GM19467 (cell line): Measurements from ENCODE around the gene CARD9.
A peak's percentile ranks its signal among the peaks of the same experiment; 100 is the strongest.

Experiments used
- ATAC-seq: cut with Tn5 transposase; IDR thresholded peaks from one replicate; pipeline ENCODE4 v1.9.1; 2021; ENCODE audit warnings: mild to moderate bottlenecking, moderate library complexity; ENCODE audit not compliant: unreplicated experiment

The CARD9 gene

GRCh38 chr9:136401173-136401922 is 27.9 kb upstream of the CARD9 start:
- ATAC-seq, result no peak

- ATAC-seq, result peak; percentile 74
These were observed 26.8 kb upstream of the CARD9 start, which contains the start of gene SNAPC4 for GRCh38 chr9:136400038-136400834. Gene SNAPC4 (minus strand): TSS chr9:136400170. CDS start chr9:136398428, 1,742 bp downstream.

- peak; percentile 21 for ATAC-seq
These were observed 25.9 kb upstream of the CARD9 start for GRCh38 chr9:136399176-136400037.

GRCh38 chr9:136398286-136398685 is 24.8 kb upstream of the CARD9 start:
- no peak for ATAC-seq

GRCh38 chr9:136397643-136398042 is 24.2 kb upstream of the CARD9 start:
- no peak for ATAC-seq

- no peak for ATAC-seq
These were observed 22.7 kb upstream of the CARD9 start for GRCh38 chr9:136396219-136396515.

- no peak for ATAC-seq
These were observed 22.1 kb upstream of the CARD9 start for GRCh38 chr9:136395345-136396218.

- no peak for ATAC-seq
These were observed 21.5 kb upstream of the CARD9 start for GRCh38 chr9:136395020-136395340.

GRCh38 chr9:136394312-136395019 is 21.0 kb upstream of the CARD9 start:
- ATAC-seq, result no peak

- no peak for ATAC-seq
These were observed 20.1 kb upstream of the CARD9 start for GRCh38 chr9:136393531-136393930.

- ATAC-seq, result no peak
These were observed 19.3 kb upstream of the CARD9 start for GRCh38 chr9:136392538-136393449.

GRCh38 chr9:136391737-136392537 is 18.5 kb upstream of the CARD9 start:
- ATAC-seq, result no peak

- ATAC-seq, result no peak
These were observed 15.9 kb upstream of the CARD9 start for GRCh38 chr9:136389396-136389795.

GRCh38 chr9:136387217-136387616 is 13.7 kb upstream of the CARD9 start:
- ATAC-seq, result no peak

- no peak for ATAC-seq
These were observed 12.5 kb upstream of the CARD9 start for GRCh38 chr9:136386018-136386417.

GRCh38 chr9:136385015-136385414 is 11.5 kb upstream of the CARD9 start:
- ATAC-seq, result no peak

GRCh38 chr9:136383436-136383835 is 10.0 kb upstream of the CARD9 start:
- no peak for ATAC-seq

GRCh38 chr9:136381966-136382513 is 8.6 kb upstream of the CARD9 start:
- ATAC-seq, result no peak
